ENCODE data around the gene NUDT17.

NUDT17 gene

GRCh38 chr1:145849356-145850160 is 4.1 kb downstream of the NUDT17 start:
- DNase-seq = no peak

GRCh38 chr1:145855426-145855948 is 10.1 kb downstream of the NUDT17 start:
- DNase-seq = no peak

- DNase-seq = no peak
Measured at GRCh38 chr1:145857170-145857569, 11.7 kb downstream of the NUDT17 start.

- peak; percentile 74 for DNase-seq
Measured at GRCh38 chr1:145858238-145858900, 12.9 kb downstream of the NUDT17 start.

GRCh38 chr1:145858901-145859490 is 13.6 kb downstream of the NUDT17 start, which contains the start of gene PIAS3:
PIAS3 (minus strand) TSS chr1:145859081; CDS start chr1:145858990, 91 bp downstream.
- DNase-seq = peak; percentile 98

GRCh38 chr1:145859491-145860023 is 14.1 kb downstream of the NUDT17 start:
- DNase-seq = peak; percentile 94

- no peak for DNase-seq
Measured at GRCh38 chr1:145863282-145864018, 18.0 kb downstream of the NUDT17 start.

GRCh38 chr1:145868232-145868631 is 22.8 kb downstream of the NUDT17 start:
- DNase-seq = no peak

GRCh38 chr1:145871994-145872924 is 26.8 kb downstream of the NUDT17 start:
- DNase-seq = peak; percentile 76

- DNase-seq = no peak
Measured at GRCh38 chr1:145874646-145875045, 29.2 kb downstream of the NUDT17 start.

- peak; percentile 18 for DNase-seq
Measured at GRCh38 chr1:145877923-145878486, 32.6 kb downstream of the NUDT17 start.

- no peak for DNase-seq
Measured at GRCh38 chr1:145878724-145879123, 33.3 kb downstream of the NUDT17 start.

- DNase-seq = peak; percentile 69
Measured at GRCh38 chr1:145879775-145880174, 34.3 kb downstream of the NUDT17 start.

GRCh38 chr1:145884675-145885074 is 39.2 kb downstream of the NUDT17 start:
- no peak for DNase-seq

- peak; percentile 93 for DNase-seq
Measured at GRCh38 chr1:145885738-145886287, 40.4 kb downstream of the NUDT17 start, which contains the start of gene ANKRD35. ANKRD35 (minus strand) TSS chr1:145885866; CDS start chr1:145885758, 108 bp downstream.

- peak; percentile 34 for DNase-seq
Measured at GRCh38 chr1:145886390-145886789, 41.0 kb downstream of the NUDT17 start.

- DNase-seq = no peak
Measured at GRCh38 chr1:145886816-145887215, 41.4 kb downstream of the NUDT17 start.

- DNase-seq = no peak
Measured at GRCh38 chr1:145887631-145888030, 42.2 kb downstream of the NUDT17 start.

- DNase-seq = no peak
Measured at GRCh38 chr1:145889722-145890121, 44.3 kb downstream of the NUDT17 start.

GRCh38 chr1:145891143-145891542 is 45.7 kb downstream of the NUDT17 start:
- no peak for DNase-seq
